Lung (tissue), 12 donors: Measurements from ENCODE around the gene LCP2. TPM values are rescaled to one million over a fixed set of nuclear protein-coding genes. Genes with fewer than 3 reads are reported as not detected.

Source experiments
- ATAC-seq: fragments of 200-7000 bp; cut with Tn5 transposase; one replicate; pipeline ENCODE4 v1.9.1; 2020; ENCODE audit warnings: moderate number of reproducible peaks; ENCODE audit not compliant: insufficient read depth, low FRiP score
- DNase-seq, 3 donors: peaks; one replicate each; pipeline ENCODE4 v3.0.0-alpha.2; 2013 to 2017
- H3K27ac ChIP-seq, 2 donors: one replicate each; pipeline ENCODE4 v1.5.1; 2013; ENCODE audit warnings: mild to moderate bottlenecking in 2 of 2, moderate library complexity in 2 of 2, control low read depth in 1 of 2, inconsistent platforms in 1 of 2, low read depth in 1 of 2, low read length in 1 of 2
- H3K27me3 ChIP-seq, 3 donors: one replicate each; pipeline ENCODE4 v1.5.1; 2013; ENCODE audit warnings: low read length in 2 of 3; ENCODE audit not compliant: control insufficient read depth in 3 of 3, insufficient read depth in 3 of 3
- H3K36me3 ChIP-seq, 4 donors: one replicate each; pipeline ENCODE4 v1.5.1; 2013; ENCODE audit warnings: low read length in 4 of 4, mild to moderate bottlenecking in 1 of 4, moderate library complexity in 1 of 4; ENCODE audit not compliant: control insufficient read depth in 4 of 4, insufficient read depth in 4 of 4
- H3K4me1 ChIP-seq, 5 donors: one replicate each; pipeline ENCODE4 v1.5.1; 2013; ENCODE audit warnings: low read length in 5 of 5, mild to moderate bottlenecking in 2 of 5, moderate library complexity in 1 of 5; ENCODE audit not compliant: control insufficient read depth in 5 of 5, insufficient read depth in 5 of 5
- H3K4me3 ChIP-seq: one replicate; pipeline ENCODE4 v1.5.1; 2013; ENCODE audit warnings: mild to moderate bottlenecking, control low read depth, moderate library complexity
- H3K9ac ChIP-seq, 2 donors: one replicate each; pipeline ENCODE4 v1.5.1; 2013; ENCODE audit warnings: low read length in 2 of 2, control low read depth in 1 of 2; ENCODE audit not compliant: insufficient read depth in 1 of 2
- H3K9me3 ChIP-seq, 4 donors: one replicate each; pipeline ENCODE4 v1.5.1; 2013; ENCODE audit warnings: low read length in 3 of 4, mild to moderate bottlenecking in 1 of 4, moderate library complexity in 1 of 4; ENCODE audit not compliant: control insufficient read depth in 4 of 4, insufficient read depth in 3 of 4
- WGBS, 2 donors: extraction: QIAGEN DNeasy Blood & Tissue Kit; methylation state at CpG; one replicate each; pipeline ENCODE4 v1.1.7; 2013; 5-methylcytosine and 5-hydroxymethylcytosine counted together
- polyA plus RNA-seq, 2 donors: library from polyadenylated mRNA; stranded (reverse); fragments of 200-250 nt; gene quantifications; one replicate each; pipeline ENCODE4 v1.2.1, GENCODE V29; 2013
- total RNA-seq, 2 donors: library from RNA; depleted of rRNA in 1 of 2; stranded (reverse); fragments of >200 nt in 1 of 2; gene quantifications; one replicate each; pipeline ENCODE4 v1.2.1, GENCODE V29; 2014 to 2021
- TF ChIP-seq, protein P1 (sequence below): IDR thresholded peaks from 2 replicates; pipeline ENCODE4 v1.5.1; 2012; ENCODE audit warnings: mild to moderate bottlenecking; ENCODE audit errors: control extremely low read depth, extremely low read depth
- donor health status: control.
- donor health status: control.
- donor health status: Bipolar disorder and iron deficiency.
- donor health status: healthy.
- donor health status: DM: yes; HTN: yes; CAD: no.

The LCP2 gene
- total and polyA plus RNA-seq, 4 donors: 15.6 to 127 (median 56.0) TPM

DNA sequence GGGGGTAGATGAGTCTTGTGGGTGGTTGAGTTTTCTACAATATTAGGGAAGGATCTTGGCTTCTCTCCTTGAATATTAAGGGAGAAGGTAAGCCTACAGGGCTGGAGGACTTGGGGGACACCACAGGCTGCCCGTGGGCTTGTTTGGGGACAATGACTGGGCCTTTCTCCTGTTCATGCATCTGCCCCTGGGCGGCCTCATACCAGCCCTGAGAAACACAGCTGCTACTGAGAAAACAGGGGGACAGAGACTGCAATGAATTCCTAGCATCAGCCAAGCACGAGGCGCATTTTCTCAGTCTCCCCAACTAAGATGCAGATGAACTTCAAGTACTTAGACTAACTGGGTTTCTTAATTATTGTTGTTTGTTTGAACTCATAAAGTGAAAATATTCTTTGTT lies 40.2 kb downstream of the LCP2 start:
- Histone ChIP-seq H3K27ac (no peak overlapping the region), H3K4me3 (no peak overlapping the region), H3K9ac (no peak overlapping the region), H3K4me1 (peaks cover 0 to 40% (median 14%) of the 10 kb centered on the region in 5 donors), H3K36me3 (peaks cover 0 to 41% (median 0%) of the 10 kb centered on the region in 4 donors), H3K27me3 (peaks cover 0 to 5% (median 0%) of the 10 kb centered on the region in 3 donors), H3K9me3 (no peaks in the 10 kb centered on the region)
- ATAC-seq (no peak), DNase-seq (no peak)
- TF ChIP-seq, protein P1, sequence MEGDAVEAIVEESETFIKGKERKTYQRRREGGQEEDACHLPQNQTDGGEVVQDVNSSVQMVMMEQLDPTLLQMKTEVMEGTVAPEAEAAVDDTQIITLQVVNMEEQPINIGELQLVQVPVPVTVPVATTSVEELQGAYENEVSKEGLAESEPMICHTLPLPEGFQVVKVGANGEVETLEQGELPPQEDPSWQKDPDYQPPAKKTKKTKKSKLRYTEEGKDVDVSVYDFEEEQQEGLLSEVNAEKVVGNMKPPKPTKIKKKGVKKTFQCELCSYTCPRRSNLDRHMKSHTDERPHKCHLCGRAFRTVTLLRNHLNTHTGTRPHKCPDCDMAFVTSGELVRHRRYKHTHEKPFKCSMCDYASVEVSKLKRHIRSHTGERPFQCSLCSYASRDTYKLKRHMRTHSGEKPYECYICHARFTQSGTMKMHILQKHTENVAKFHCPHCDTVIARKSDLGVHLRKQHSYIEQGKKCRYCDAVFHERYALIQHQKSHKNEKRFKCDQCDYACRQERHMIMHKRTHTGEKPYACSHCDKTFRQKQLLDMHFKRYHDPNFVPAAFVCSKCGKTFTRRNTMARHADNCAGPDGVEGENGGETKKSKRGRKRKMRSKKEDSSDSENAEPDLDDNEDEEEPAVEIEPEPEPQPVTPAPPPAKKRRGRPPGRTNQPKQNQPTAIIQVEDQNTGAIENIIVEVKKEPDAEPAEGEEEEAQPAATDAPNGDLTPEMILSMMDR: no peak
- WGBS, 2 donors: 95% methylated on average over 4 of the region's 4 CpGs

DNA sequence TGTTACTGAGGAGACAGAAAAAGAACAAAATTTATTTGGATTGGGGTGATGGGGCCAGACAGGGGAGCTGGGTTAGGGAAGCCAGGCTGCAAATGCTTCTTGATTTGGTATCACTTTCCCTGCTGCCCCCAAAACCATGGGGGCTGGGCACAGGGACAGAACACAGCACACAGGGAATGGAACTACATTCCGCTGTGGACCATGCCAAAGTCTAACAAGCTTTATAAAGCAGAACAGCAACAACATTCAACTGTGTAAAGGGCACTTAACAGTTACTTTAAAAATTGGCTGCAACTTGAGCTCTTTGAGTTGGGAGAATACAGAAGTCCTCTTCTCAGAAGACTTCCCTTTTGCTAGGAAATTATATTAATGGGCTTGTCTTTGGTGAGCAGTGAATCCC lies 41.0 kb downstream of the LCP2 start:
- 88 to 96% methylated on average over 1 of the region's 1 CpG for WGBS, 2 donors
- Histone ChIP-seq H3K36me3 (peaks cover 0 to 39% (median 0%) of the 10 kb centered on the region in 4 donors), H3K9ac (no peak overlapping the region), H3K27ac (no peak overlapping the region), H3K9me3 (no peaks in the 10 kb centered on the region), H3K27me3 (peaks cover 0 to 5% (median 3%) of the 10 kb centered on the region in 3 donors), H3K4me1 (peaks cover 0 to 32% (median 9%) of the 10 kb centered on the region in 5 donors), H3K4me3 (no peak overlapping the region)
- no peak for ATAC-seq
- DNase-seq: peak in 2 of 3 donors; percentile 42 to 73
- TF ChIP-seq, protein P1: no peak

DNA sequence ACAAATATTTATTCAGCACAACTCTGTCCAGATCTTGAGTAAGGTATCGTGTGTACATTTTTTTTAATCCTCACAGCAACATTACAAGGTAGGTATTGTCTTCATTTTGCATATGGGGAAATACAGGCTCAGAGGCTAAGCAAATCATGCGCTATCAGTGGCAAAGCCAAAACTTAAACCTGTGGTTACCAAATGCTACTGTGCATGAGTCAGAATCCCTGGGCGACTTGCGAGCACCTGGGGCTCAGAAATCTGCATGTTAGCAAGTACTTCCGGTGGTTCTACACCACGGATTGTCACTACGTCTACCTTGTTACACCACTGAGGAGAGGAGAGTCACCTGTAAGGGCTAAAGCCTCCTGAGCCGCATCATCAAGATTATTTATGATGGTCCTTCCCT lies 43.5 kb downstream of the LCP2 start:
- Histone ChIP-seq H3K27me3 (peaks cover 0 to 14% (median 7%) of the 10 kb centered on the region in 3 donors), H3K27ac (no peak overlapping the region), H3K4me1 (peaks cover 0 to 22% (median 0%) of the 10 kb centered on the region in 5 donors), H3K9ac (no peak overlapping the region), H3K9me3 (no peaks in the 10 kb centered on the region), H3K4me3 (no peak overlapping the region), H3K36me3 (peaks cover 0 to 35% (median 0%) of the 10 kb centered on the region in 4 donors)
- WGBS, 2 donors: 76 to 88% methylated on average over 8 of the region's 8 CpGs
- TF ChIP-seq, protein P1: no peak
- no peak for ATAC-seq
- DNase-seq: no peak
